Lung (tissue), 12 donors: ENCODE data around the gene PELI2. TPM values are rescaled to one million over a fixed set of nuclear protein-coding genes. Genes with fewer than 3 reads are reported as not detected.

Experiments used
- ATAC-seq: fragments of 200-7000 bp; cut with Tn5 transposase; one replicate; pipeline ENCODE4 v1.9.1; 2020; ENCODE audit warnings: moderate number of reproducible peaks; ENCODE audit not compliant: insufficient read depth, low FRiP score
- DNase-seq, 3 donors: peaks; one replicate each; pipeline ENCODE4 v3.0.0-alpha.2; 2013 to 2017
- H3K27ac ChIP-seq, 2 donors: one replicate each; pipeline ENCODE4 v1.5.1; 2013; ENCODE audit warnings: mild to moderate bottlenecking in 2 of 2, moderate library complexity in 2 of 2, control low read depth in 1 of 2, inconsistent platforms in 1 of 2, low read depth in 1 of 2, low read length in 1 of 2
- H3K27me3 ChIP-seq, 3 donors: one replicate each; pipeline ENCODE4 v1.5.1; 2013; ENCODE audit warnings: low read length in 2 of 3; ENCODE audit not compliant: control insufficient read depth in 3 of 3, insufficient read depth in 3 of 3
- H3K36me3 ChIP-seq, 4 donors: one replicate each; pipeline ENCODE4 v1.5.1; 2013; ENCODE audit warnings: low read length in 4 of 4, mild to moderate bottlenecking in 1 of 4, moderate library complexity in 1 of 4; ENCODE audit not compliant: control insufficient read depth in 4 of 4, insufficient read depth in 4 of 4
- H3K4me1 ChIP-seq, 5 donors: one replicate each; pipeline ENCODE4 v1.5.1; 2013; ENCODE audit warnings: low read length in 5 of 5, mild to moderate bottlenecking in 2 of 5, moderate library complexity in 1 of 5; ENCODE audit not compliant: control insufficient read depth in 5 of 5, insufficient read depth in 5 of 5
- H3K4me3 ChIP-seq: one replicate; pipeline ENCODE4 v1.5.1; 2013; ENCODE audit warnings: mild to moderate bottlenecking, control low read depth, moderate library complexity
- H3K9ac ChIP-seq, 2 donors: one replicate each; pipeline ENCODE4 v1.5.1; 2013; ENCODE audit warnings: low read length in 2 of 2, control low read depth in 1 of 2; ENCODE audit not compliant: insufficient read depth in 1 of 2
- H3K9me3 ChIP-seq, 4 donors: one replicate each; pipeline ENCODE4 v1.5.1; 2013; ENCODE audit warnings: low read length in 3 of 4, mild to moderate bottlenecking in 1 of 4, moderate library complexity in 1 of 4; ENCODE audit not compliant: control insufficient read depth in 4 of 4, insufficient read depth in 3 of 4
- WGBS, 2 donors: extraction: QIAGEN DNeasy Blood & Tissue Kit; methylation state at CpG; one replicate each; pipeline ENCODE4 v1.1.7; 2013; 5-methylcytosine and 5-hydroxymethylcytosine counted together
- polyA plus RNA-seq, 2 donors: library from polyadenylated mRNA; stranded (reverse); fragments of 200-250 nt; gene quantifications; one replicate each; pipeline ENCODE4 v1.2.1, GENCODE V29; 2013
- total RNA-seq, 2 donors: library from RNA; depleted of rRNA in 1 of 2; stranded (reverse); fragments of >200 nt in 1 of 2; gene quantifications; one replicate each; pipeline ENCODE4 v1.2.1, GENCODE V29; 2014 to 2021
- TF ChIP-seq, protein P1 (sequence below): IDR thresholded peaks from 2 replicates; pipeline ENCODE4 v1.5.1; 2012; ENCODE audit warnings: mild to moderate bottlenecking; ENCODE audit errors: control extremely low read depth, extremely low read depth
- donor health status: control.
- donor health status: control.
- donor health status: Bipolar disorder and iron deficiency.
- donor health status: healthy.
- donor health status: DM: yes; HTN: yes; CAD: no.

The PELI2 gene
- total and polyA plus RNA-seq, 4 donors, result 3.8 to 21.1 (median 8.5) TPM

DNA sequence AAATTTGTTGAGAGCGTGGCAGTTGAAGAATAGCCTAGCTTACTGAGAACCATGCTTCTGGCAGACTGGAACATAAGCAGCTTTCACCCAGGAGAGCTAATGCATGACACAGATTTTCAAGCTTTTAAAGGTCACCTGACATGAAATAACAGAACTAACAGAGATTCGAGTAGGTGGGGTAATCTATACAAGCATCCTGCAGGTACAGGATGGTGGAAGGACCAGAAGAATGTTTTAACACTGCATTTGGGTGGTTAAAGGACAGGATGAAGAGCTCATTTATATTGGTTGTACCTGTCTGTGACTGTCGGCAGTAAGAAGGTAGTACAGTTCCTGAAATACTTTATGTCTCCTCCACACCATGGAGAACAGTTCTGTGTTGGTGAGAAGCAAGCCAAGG, 8.9 kb downstream of the PELI2 start:
- whole genome bisulfite sequencing, 2 donors, result 75 to 80% methylated on average over 3 of the region's 3 CpGs
- ATAC-seq (no peak), DNase-seq (no peak)
- Histone ChIP-seq H3K27ac (no peak overlapping the region), H3K9me3 (peaks cover 0 to 2% (median 0%) of the 10 kb centered on the region in 4 donors), H3K4me1 (peaks cover 3 to 17% (median 8%) of the 10 kb centered on the region in 5 donors), H3K27me3 (no peaks in the 10 kb centered on the region), H3K4me3 (no peak overlapping the region), H3K36me3 (no peaks in the 10 kb centered on the region), H3K9ac (no peak overlapping the region)
- TF ChIP-seq, protein P1, sequence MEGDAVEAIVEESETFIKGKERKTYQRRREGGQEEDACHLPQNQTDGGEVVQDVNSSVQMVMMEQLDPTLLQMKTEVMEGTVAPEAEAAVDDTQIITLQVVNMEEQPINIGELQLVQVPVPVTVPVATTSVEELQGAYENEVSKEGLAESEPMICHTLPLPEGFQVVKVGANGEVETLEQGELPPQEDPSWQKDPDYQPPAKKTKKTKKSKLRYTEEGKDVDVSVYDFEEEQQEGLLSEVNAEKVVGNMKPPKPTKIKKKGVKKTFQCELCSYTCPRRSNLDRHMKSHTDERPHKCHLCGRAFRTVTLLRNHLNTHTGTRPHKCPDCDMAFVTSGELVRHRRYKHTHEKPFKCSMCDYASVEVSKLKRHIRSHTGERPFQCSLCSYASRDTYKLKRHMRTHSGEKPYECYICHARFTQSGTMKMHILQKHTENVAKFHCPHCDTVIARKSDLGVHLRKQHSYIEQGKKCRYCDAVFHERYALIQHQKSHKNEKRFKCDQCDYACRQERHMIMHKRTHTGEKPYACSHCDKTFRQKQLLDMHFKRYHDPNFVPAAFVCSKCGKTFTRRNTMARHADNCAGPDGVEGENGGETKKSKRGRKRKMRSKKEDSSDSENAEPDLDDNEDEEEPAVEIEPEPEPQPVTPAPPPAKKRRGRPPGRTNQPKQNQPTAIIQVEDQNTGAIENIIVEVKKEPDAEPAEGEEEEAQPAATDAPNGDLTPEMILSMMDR, result no peak

DNA sequence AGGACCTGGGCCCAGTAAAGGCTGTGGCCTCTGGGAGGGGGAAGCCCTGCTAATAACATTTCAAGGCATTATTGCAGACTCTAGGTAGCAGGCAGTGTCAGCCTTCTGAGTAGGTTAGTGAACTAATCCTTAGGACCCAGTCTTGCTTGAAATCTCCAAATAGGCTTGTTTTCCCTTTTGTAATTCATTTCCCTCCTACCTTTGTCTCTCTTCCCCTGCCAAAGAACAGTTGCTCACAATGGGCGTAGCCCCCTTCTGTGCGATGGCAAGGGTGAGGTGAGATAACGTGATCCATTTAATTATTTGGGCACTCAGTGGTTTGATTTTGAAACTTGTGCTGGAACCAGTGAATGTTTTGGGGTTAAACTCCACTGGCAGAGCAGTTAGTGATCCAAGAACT, 10.9 kb downstream of the PELI2 start:
- Histone ChIP-seq H3K27ac (no peak overlapping the region), H3K9ac (no peak overlapping the region), H3K4me3 (no peak overlapping the region), H3K4me1 (peaks cover 3 to 17% (median 8%) of the 10 kb centered on the region in 5 donors), H3K9me3 (peaks cover 0 to 2% (median 0%) of the 10 kb centered on the region in 4 donors), H3K27me3 (no peaks in the 10 kb centered on the region), H3K36me3 (no peaks in the 10 kb centered on the region)
- ATAC-seq (no peak), DNase-seq (no peak)
- 65 to 88% methylated on average over 3 of the region's 3 CpGs for WGBS, 2 donors
- TF ChIP-seq, protein P1, result no peak

DNA sequence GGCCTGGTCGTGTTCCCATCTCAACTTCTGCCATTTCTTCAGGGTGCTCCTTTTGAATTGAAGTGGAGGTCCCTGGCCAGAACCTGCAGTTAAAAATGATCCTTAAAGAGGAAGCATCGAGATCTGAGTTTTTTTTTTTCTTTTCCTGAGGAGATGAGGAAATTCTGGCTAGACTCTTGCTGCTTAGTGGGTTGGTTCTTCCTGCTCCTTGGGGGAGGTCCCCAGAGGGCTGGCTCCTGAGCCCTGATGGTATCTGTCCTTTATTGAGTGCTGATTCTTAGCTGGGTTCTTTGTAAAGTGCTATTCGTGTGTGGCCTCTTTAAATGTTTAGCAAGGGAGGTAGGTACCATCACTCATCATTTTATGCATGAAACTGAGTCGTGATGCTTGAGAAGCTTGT, 11.7 kb downstream of the PELI2 start:
- DNase-seq (no peak), ATAC-seq (no peak)
- Histone ChIP-seq H3K27me3 (no peaks in the 10 kb centered on the region), H3K9me3 (peaks cover 0 to 1% (median 0%) of the 10 kb centered on the region in 4 donors), H3K4me3 (no peak overlapping the region), H3K36me3 (no peaks in the 10 kb centered on the region), H3K4me1 (peaks cover 2 to 15% (median 6%) of the 10 kb centered on the region in 5 donors), H3K9ac (no peak overlapping the region), H3K27ac (no peak overlapping the region)
- 14 to 23% methylated on average over 4 of the region's 4 CpGs for WGBS, 2 donors
- TF ChIP-seq, protein P1, result no peak
